LNCaP clone FGC (cell line): ENCODE measurements around the gene NECAB3.

Experiments used
- DNase-seq: peaks from one replicate; pipeline ENCODE4 v3.0.0-alpha.2; 2011; ENCODE audit warnings: low read depth
- H3K4me3 ChIP-seq: 2 replicates; pipeline ENCODE4 v1.5.1; 2011; ENCODE audit warnings: mild to moderate bottlenecking, low read depth, low read length, control low read depth
- CTCF ChIP-seq: IDR thresholded peaks from 2 replicates; pipeline ENCODE4 v1.5.1; 2012; ENCODE audit warnings: mild to moderate bottlenecking; ENCODE audit not compliant: control insufficient read depth, insufficient read depth; ENCODE audit errors: extremely low read depth

The NECAB3 gene

GRCh38 chr20:33675136-33675959, 1.1 kb upstream of the NECAB3 start:
- H3K4me3 ChIP-seq = no peak overlapping the region
- TF ChIP-seq CTCF = no peak
- no peak for DNase-seq

- no peak for DNase-seq
- H3K4me3 ChIP-seq = peak overlapping the region; percentile 62
- no peak for TF ChIP-seq CTCF
Observed at GRCh38 chr20:33673410-33674293, 576 bp downstream of the NECAB3 start.

- no peak for TF ChIP-seq CTCF
- H3K4me3 ChIP-seq = peak overlapping the region; percentile 62
- DNase-seq = no peak
Observed at GRCh38 chr20:33673114-33673409, 1.2 kb downstream of the NECAB3 start.

GRCh38 chr20:33672426-33673113, 1.7 kb downstream of the NECAB3 start:
- DNase-seq = no peak
- H3K4me3 ChIP-seq = peak overlapping the region; percentile 62
- TF ChIP-seq CTCF = no peak

- no peak for TF ChIP-seq CTCF
- no peak overlapping the region for H3K4me3 ChIP-seq
- no peak for DNase-seq
Observed at GRCh38 chr20:33671573-33672288, 2.5 kb downstream of the NECAB3 start.

- no peak for DNase-seq
- no peak overlapping the region for H3K4me3 ChIP-seq
- TF ChIP-seq CTCF = no peak
Observed at GRCh38 chr20:33670715-33671499, 3.3 kb downstream of the NECAB3 start.
